Hepatocyte (in vitro differentiated cells): ENCODE results near the gene HIVEP2.

ENCODE experiments used
- CTCF ChIP-seq: fragments of 200-600 bp; sonication (generic); IDR thresholded peaks from 2 replicates; pipeline ENCODE4 v1.5.1; 2016; ENCODE audit warnings: antibody characterized with exemption, mild to moderate bottlenecking; ENCODE audit not compliant: poor library complexity
- EZH2phosphoT487 ChIP-seq: fragments of 200-600 bp; sonication (generic); IDR thresholded peaks from one replicate; pipeline ENCODE4 v1.6.1; 2018; ENCODE audit warnings: antibody characterized with exemption, mild to moderate bottlenecking, low read depth, moderate library complexity; ENCODE audit not compliant: unreplicated experiment, severe bottlenecking

DNA sequence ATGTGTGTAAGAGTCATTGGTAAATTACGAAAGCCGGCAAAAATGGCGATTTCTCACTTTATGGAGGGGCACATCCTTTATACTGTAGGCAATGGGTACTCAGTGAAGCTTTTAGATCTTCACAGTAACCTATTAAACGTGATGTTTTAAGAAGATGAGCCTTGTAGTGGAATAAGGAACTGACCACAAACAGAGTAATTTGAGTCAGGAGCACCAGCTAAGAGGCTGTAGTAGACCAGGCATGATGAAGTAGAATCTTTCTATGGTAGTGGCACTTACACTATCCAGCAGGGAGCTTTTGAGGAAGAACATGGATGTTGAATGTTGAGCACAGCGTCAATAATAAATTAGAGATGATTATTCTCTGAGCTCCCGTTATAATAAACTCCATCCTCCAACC, 65.9 kb downstream of the HIVEP2 start:
- TF ChIP-seq CTCF = no peak
- no peak for TF ChIP-seq EZH2phosphoT487
